ENCODE results near the gene CCDC167.

DNA sequence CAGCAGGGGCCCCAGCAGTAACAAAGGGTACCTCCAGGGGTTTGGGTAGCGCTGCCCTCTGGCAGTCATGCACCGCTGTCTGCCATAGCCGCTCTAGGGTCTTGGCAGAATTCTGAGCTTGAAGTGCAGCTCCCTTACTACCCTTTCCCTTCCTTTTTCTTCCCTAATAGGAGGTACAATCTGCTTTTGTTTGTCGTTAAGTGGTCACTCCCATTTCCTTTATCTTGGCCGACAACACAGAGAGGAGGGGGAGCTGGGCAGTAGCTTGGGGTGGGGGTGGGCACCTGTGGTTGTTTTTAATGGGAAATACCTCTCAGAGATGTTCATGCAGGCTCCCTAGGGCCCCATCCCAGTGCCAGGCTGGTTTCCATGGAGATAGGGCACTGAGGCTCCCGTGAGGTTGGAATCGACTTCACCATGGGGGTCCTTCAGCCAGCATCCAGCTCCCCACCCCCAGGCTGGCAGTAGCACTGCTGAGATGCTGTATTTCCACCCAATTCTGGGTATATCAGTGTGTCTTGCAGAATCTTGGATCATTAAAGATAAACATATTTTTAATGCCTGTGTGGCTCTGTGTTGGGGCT lies 18.6 kb downstream of the CCDC167 start:
- TF ChIP-seq SUZ12 (IDR thresholded peaks at IDR 0.05; ENCODE audit: extremely low read depth, insufficient read depth, insufficient read length) (no peak), YY1 (IDR thresholded peaks at IDR 0.05; ENCODE audit: insufficient read depth, insufficient read length) (no peak), ZNF274 (IDR thresholded peaks at IDR 0.05; ENCODE audit: low read depth, low read length) (no peak)

Data from NT2/D1 (cell line).